HFFc6 (cell line): Measurements from ENCODE around the gene KIAA0753. TPM values are rescaled to one million over a fixed set of nuclear protein-coding genes. Genes with fewer than 3 reads are reported as not detected.

Experiments used
- DNase-seq: peaks from one replicate; pipeline ENCODE4 v3.0.0-alpha.2; 2018
- H3K27ac Mint-ChIP-seq: 2 replicates; pipeline ENCODE4 v1.8.0; 2020; ENCODE audit warnings: mild to moderate bottlenecking, mixed read lengths
- H3K27me3 Mint-ChIP-seq: 2 replicates; pipeline ENCODE4 v1.8.0; 2021; ENCODE audit warnings: mild to moderate bottlenecking, moderate library complexity, mixed read lengths; ENCODE audit not compliant: insufficient read depth
- H3K36me3 Mint-ChIP-seq: 2 replicates; pipeline ENCODE4 v1.8.0; 2021; ENCODE audit warnings: low read depth, mixed read lengths
- H3K4me1 Mint-ChIP-seq: 2 replicates; pipeline ENCODE4 v1.8.0; 2020; ENCODE audit warnings: low read depth, mixed read lengths
- H3K4me3 Mint-ChIP-seq: 2 replicates; pipeline ENCODE4 v1.8.0; 2020; ENCODE audit warnings: mild to moderate bottlenecking, moderate library complexity, mixed read lengths
- H3K9me3 Mint-ChIP-seq: 2 replicates; pipeline ENCODE4 v1.8.0; 2020; ENCODE audit warnings: mild to moderate bottlenecking, mixed read lengths
- total RNA-seq, 6 experiments: library from RNA; stranded (reverse); fragmentation: NEBNext Ultra II Directional; extraction: Animal tissue kit (Norgen Biotek cat#: 25700); gene quantifications; 2 replicates in 1 of 6; 3 replicates in 5 of 6; pipeline ENCODE4 v1.2.3, GENCODE V29; 2021
- TF ChIP-seq, protein P1 (sequence below): fragments of 200-600 bp; sonication (generic); IDR thresholded peaks from 2 replicates; pipeline ENCODE4 v1.5.0; 2021; ENCODE audit warnings: antibody characterized with exemption, mild to moderate bottlenecking

The KIAA0753 gene
- total RNA-seq, 6 experiments from 2014 or later = 15.1 to 17.8 (median 16.4) TPM

DNA sequence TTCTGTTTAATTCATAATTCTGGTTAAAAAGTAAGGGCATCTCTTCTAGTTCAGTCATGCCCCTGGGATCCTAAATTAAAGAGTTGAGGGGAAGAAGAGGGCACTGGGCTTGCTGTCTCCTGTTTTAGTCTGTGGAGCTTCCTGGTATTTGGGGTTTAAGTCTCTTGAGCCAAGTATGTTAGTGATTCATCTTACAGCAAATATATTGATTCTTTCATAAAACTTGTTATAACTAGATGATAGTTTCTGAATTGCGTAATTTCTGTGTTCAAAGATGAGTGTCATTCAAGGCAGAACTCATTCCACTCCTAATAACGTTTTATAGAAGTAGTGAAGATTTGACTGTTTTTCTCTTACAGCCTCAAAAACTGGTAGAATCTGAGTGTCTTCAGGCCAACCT, 2.1 kb upstream of the KIAA0753 start:
- H3K4me3 Mint-ChIP-seq = peak overlapping the region; percentile 96
- H3K27me3 Mint-ChIP-seq = peaks cover 8% of the 10 kb centered on the region
- H3K9me3 Mint-ChIP-seq = no peaks in the 10 kb centered on the region
- H3K36me3 Mint-ChIP-seq = peaks cover 20% of the 10 kb centered on the region
- DNase-seq = no peak
- peak overlapping the region; percentile 78 for H3K27ac Mint-ChIP-seq
- TF ChIP-seq, protein P1, sequence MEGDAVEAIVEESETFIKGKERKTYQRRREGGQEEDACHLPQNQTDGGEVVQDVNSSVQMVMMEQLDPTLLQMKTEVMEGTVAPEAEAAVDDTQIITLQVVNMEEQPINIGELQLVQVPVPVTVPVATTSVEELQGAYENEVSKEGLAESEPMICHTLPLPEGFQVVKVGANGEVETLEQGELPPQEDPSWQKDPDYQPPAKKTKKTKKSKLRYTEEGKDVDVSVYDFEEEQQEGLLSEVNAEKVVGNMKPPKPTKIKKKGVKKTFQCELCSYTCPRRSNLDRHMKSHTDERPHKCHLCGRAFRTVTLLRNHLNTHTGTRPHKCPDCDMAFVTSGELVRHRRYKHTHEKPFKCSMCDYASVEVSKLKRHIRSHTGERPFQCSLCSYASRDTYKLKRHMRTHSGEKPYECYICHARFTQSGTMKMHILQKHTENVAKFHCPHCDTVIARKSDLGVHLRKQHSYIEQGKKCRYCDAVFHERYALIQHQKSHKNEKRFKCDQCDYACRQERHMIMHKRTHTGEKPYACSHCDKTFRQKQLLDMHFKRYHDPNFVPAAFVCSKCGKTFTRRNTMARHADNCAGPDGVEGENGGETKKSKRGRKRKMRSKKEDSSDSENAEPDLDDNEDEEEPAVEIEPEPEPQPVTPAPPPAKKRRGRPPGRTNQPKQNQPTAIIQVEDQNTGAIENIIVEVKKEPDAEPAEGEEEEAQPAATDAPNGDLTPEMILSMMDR = no peak
- peaks cover 47% of the 10 kb centered on the region for H3K4me1 Mint-ChIP-seq

DNA sequence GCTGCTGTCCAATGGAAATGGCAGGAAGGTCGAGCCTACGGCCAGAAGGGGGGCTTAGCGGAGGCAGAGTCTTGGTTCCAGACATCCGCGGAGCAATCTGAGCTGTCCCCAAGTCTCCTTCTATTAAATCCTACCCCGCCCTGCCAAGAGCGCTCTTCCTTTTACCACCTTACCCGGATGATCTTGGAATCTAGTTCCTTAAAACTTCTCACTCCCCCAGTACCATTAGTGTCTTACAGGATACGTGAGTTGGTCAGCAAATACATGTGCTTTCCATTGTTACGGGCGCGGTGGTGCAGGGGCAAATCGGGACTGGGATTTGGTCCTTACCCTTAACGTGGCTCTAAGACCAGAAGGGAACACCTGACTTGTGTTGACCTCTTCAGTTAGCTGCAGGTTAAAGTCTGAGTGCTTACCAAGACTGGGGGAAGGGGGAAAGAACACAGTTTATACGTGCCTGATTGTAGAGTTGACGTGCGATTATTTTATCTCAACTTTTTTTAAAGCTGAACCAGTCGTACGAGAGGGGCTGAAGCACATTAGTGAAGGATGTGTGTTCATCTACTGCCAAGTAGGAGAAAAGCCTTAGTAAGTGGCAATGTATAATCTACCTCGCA, 844 bp upstream of the KIAA0753 start:
- peaks cover 20% of the 10 kb centered on the region for H3K36me3 Mint-ChIP-seq
- H3K27ac Mint-ChIP-seq = peak overlapping the region; percentile 97
- TF ChIP-seq, protein P1 = 0 out of 2 replicates have a peak, but pooled peaks have one; percentile 16
- peaks cover 47% of the 10 kb centered on the region for H3K4me1 Mint-ChIP-seq
- H3K27me3 Mint-ChIP-seq = peaks cover 8% of the 10 kb centered on the region
- peak overlapping the region; percentile 96 for H3K4me3 Mint-ChIP-seq
- H3K9me3 Mint-ChIP-seq = no peaks in the 10 kb centered on the region
- no peak for DNase-seq

DNA sequence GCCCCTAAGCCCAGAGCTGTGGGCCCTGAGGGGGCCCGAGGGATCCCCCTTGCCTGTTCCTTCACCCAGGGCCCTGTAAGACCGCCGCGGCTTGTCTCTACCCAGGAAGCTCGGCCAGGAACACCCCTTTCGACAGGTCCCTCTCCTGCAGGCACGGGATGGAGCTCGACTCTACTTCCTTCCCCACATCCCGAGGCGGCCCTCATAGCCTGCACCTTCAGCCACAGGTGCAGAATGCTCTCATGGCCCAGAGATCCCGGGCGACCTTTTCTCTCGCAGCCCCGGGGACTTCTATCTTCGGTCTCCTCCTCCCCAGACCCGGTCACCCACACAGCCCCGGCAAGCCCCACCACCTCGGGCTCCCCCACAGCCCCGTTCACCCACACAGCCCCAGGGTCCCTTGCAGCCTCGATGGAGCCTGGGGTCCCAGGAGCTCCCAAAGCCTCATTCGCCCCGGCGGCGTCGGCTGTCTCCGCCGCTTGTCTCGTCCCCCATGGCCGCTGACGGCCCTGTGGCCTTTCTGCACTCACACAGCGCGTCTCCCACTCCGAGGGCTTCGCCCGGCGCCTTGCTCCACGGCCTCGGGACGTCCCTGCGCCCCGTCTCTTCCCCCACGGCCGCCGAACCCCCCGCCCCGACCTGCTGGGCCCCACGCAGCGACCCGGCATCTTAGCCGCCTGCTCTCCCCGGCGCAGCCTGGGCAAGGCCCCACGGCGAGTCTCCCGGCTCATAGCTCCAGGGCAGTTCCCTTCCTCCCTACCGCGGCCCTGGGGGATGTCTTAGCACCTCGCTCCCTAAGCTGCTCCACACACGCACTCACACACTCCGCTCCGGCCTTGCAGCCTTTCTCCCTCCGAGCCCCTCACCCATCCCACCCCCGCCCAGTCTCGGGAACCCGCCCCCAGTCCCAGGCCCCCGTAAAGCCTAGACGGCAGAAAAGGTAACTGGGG, 650 bp downstream of the KIAA0753 start:
- Mint-ChIP-seq H3K4me1 (peaks cover 42% of the 10 kb centered on the region), H3K36me3 (peaks cover 23% of the 10 kb centered on the region), H3K9me3 (no peaks in the 10 kb centered on the region), H3K4me3 (peak overlapping the region; percentile 96), H3K27ac (peak overlapping the region; percentile 97), H3K27me3 (peaks cover 8% of the 10 kb centered on the region)
- TF ChIP-seq, protein P1 = no peak
- peak; percentile 41 for DNase-seq

DNA sequence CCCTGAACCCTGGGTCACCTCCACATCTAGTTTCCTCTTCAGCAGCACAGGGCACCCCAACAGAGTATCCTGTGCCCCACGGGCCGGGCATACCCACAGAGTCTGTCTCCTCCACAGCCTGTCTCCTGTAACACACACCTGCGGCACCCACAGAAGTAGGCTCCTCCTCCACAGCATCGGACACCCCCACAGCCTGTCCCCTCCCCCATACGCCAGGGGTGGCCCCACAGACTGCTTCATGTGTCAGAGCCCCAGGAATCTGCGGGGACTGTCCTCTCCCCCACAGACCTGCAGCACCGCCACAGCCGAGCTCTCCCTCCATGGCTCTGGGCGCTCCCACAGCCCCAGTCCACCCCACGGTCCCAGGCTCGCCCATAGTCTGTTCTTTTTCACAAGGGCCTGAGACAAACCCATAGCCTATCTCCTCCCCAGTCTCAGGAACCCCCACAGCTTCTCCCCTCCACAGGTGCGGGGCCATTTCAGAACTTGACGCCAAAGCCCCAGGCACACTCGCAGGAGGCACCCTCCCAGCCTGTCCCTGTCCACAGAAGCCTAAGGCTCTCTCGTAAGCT, 1.4 kb downstream of the KIAA0753 start:
- peaks cover 8% of the 10 kb centered on the region for H3K27me3 Mint-ChIP-seq
- TF ChIP-seq, protein P1 = no peak
- no peaks in the 10 kb centered on the region for H3K9me3 Mint-ChIP-seq
- peak overlapping the region; percentile 97 for H3K27ac Mint-ChIP-seq
- H3K36me3 Mint-ChIP-seq = peaks cover 23% of the 10 kb centered on the region
- H3K4me3 Mint-ChIP-seq = peak overlapping the region; percentile 96
- peaks cover 38% of the 10 kb centered on the region for H3K4me1 Mint-ChIP-seq
- no peak for DNase-seq

DNA sequence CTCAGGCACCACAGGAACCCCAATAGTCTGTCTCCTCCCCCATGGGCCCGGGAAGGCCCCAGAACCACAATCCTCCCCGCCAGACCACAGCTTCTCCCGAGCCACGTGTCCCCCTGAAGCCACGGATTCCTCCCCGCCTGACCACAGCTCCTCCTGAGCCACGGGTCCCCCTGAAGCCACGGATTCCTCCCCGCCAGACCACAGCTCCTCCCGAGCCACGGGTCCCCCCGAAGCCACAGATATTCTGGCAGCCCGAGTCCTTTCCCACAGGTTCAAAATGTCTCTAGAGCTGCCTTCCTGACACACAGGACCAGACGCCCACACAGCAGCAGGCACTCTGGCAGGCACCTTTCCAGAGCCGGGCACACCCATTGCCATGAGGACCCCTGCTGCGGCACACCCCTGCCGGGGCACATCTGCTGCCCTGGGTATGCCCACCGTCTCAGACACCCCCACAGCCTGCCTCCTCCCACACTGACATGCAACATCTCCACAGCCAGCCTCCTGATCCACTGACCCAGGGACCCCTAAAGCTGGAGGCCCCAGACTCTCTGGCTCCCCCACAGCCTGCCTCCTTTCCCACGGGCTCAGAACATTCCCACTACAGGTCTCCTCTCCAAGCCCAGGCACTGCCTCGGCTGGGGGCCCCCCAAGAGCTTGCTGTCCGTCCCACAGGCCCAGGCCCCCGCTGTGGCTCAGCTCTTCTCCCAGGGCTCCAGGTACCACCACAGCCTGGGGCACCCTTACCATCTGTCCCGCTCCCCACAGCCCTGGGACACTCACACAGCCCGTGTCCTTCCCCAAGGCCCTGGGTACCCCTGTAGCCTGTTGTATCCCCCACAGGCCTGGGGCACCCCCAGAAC, 2.2 kb downstream of the KIAA0753 start:
- Mint-ChIP-seq H3K27me3 (peaks cover 8% of the 10 kb centered on the region), H3K4me1 (peaks cover 30% of the 10 kb centered on the region), H3K36me3 (peaks cover 28% of the 10 kb centered on the region), H3K4me3 (peak overlapping the region; percentile 96), H3K27ac (peak overlapping the region; percentile 97), H3K9me3 (no peaks in the 10 kb centered on the region)
- TF ChIP-seq, protein P1 = no peak
- no peak for DNase-seq
